Bronchial epithelial cell (primary cell): ENCODE measurements around the gene NRF1. TPM values are rescaled to one million over a fixed set of nuclear protein-coding genes. Genes with fewer than 3 reads are reported as not detected.
"Not testable (repeated sequence)": the region's sequence is repeated elsewhere in the genome, so short reads cannot be mapped to it uniquely, and the experiment has no call there.

Experiments used
- DNase-seq: peaks from one replicate; pipeline ENCODE4 v3.0.0-alpha.2; 2010; ENCODE audit warnings: low read depth
- FAIRE-seq: peaks from 2 replicates; lab custom pipeline; 2011; peaks lifted over from hg19 to GRCh38; lab: Jason Lieb, UNC
- H3K27me3 ChIP-seq: 2 replicates; pipeline ENCODE4 v1.5.1; 2011; ENCODE audit warnings: low read length; ENCODE audit not compliant: control insufficient read depth, insufficient read depth
- H3K36me3 ChIP-seq: 2 replicates; pipeline ENCODE4 v1.5.1; 2011; ENCODE audit warnings: low read length; ENCODE audit not compliant: control insufficient read depth, insufficient read depth
- H3K4me3 ChIP-seq: 2 replicates; pipeline ENCODE4 v1.5.1; 2011; ENCODE audit warnings: mild to moderate bottlenecking, low read depth, low read length, control low read depth
- total RNA-seq: library from RNA; depleted of rRNA; stranded (reverse); fragments of >200 nt; gene quantifications from 2 replicates; pipeline ENCODE4 v1.2.1, GENCODE V29; 2014
- TF ChIP-seq, protein P1 (sequence below): IDR thresholded peaks from 2 replicates; pipeline ENCODE4 v1.5.1; 2011; ENCODE audit warnings: mild to moderate bottlenecking, moderate library complexity, low read length, control low read depth, inconsistent platforms; ENCODE audit not compliant: insufficient read depth, severe bottlenecking

Gene NRF1
- total RNA-seq, 1 donor from 2014 or later: 12.1 TPM

DNA sequence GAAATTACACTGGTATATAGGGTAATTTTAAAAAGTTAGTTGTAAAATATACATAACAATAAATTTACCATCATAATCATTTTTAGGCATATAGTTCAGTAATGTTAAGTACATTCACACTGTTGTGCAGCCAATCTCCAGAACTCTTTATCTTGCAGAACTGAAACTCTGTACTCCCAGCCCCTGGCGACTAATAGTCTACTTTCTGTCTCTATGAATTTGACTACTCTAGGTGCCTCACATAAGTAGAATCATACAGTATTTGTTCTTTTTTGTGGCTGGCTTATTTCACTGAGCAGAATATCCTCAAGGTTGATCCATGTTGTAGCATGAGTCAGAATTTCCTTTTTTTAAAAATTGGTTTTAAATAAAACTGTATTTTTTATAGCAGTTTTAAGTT is 41.4 kb downstream of the NRF1 start:
- Histone ChIP-seq H3K27me3 (no peaks in the 10 kb centered on the region), H3K36me3 (peaks cover 3% of the 10 kb centered on the region), H3K4me3 (no peak overlapping the region)
- TF ChIP-seq, protein P1, sequence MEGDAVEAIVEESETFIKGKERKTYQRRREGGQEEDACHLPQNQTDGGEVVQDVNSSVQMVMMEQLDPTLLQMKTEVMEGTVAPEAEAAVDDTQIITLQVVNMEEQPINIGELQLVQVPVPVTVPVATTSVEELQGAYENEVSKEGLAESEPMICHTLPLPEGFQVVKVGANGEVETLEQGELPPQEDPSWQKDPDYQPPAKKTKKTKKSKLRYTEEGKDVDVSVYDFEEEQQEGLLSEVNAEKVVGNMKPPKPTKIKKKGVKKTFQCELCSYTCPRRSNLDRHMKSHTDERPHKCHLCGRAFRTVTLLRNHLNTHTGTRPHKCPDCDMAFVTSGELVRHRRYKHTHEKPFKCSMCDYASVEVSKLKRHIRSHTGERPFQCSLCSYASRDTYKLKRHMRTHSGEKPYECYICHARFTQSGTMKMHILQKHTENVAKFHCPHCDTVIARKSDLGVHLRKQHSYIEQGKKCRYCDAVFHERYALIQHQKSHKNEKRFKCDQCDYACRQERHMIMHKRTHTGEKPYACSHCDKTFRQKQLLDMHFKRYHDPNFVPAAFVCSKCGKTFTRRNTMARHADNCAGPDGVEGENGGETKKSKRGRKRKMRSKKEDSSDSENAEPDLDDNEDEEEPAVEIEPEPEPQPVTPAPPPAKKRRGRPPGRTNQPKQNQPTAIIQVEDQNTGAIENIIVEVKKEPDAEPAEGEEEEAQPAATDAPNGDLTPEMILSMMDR: no peak
- no peak for DNase-seq
- no peak for FAIRE-seq

DNA sequence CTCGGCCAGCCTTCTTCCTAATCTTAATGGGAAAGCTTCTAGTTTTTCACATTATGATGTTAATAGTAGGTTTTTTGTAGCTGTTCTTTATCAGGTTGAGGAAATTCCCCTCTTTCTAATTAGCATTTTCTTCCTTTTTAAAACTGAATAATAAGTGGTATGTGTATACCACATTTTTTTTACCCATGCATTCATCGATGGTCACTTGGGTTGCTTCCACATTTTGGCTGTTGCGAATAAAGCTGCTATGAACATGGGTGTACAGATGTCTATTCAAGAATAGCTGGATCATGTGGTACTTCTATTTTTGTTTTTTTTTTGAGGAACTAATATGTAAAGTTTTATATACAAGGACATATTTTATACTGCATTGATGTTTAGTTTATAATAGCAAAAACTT is 44.3 kb downstream of the NRF1 start:
- TF ChIP-seq, protein P1: no peak
- Histone ChIP-seq H3K27me3 (no peaks in the 10 kb centered on the region), H3K36me3 (peaks cover 4% of the 10 kb centered on the region), H3K4me3 (no peak overlapping the region)
- no peak for DNase-seq
- no peak for FAIRE-seq

DNA sequence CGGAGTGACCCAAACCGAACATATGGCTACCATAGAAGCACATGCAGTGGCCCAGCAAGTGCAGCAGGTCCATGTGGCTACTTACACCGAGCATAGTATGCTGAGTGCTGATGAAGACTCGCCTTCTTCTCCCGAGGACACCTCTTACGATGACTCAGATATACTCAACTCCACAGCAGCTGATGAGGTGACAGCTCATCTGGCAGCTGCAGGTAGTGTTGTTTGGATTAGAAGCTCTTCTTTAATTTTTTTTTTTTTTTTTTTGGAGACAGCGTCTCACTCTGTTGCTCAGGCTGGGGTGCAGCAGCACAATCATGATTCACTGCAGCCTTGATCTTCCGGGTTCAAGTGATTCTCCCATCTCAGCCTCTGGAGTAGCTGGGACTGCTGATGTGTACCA is 45.8 kb downstream of the NRF1 start:
- Histone ChIP-seq H3K4me3 (no peak overlapping the region), H3K27me3 (no peaks in the 10 kb centered on the region), H3K36me3 (peaks cover 6% of the 10 kb centered on the region)
- TF ChIP-seq, protein P1: no peak
- FAIRE-seq (no peak), DNase-seq (peak; percentile 81)

DNA sequence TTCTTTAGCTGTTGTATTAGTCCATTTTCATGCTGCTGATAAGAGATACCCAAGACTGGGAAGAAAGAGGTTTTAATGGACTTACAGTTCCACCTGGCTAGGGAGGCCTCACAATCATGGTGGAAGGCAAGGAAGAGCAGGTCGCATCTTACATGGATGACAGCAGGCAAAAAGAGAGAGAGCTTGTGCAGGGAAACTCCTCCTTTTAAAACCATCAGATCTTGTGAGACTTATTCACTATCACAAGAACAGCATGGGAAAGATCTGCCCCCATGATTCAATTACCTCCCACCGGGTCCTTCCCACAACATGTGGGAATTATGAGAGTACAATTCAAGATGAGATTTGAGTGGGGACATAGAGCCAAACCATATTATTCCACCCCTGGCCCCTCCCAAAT is 48.4 kb downstream of the NRF1 start:
- not testable (repeated sequence) for H3K4me3 ChIP-seq, H3K27me3 ChIP-seq, FAIRE-seq, DNase-seq, H3K36me3 ChIP-seq

DNA sequence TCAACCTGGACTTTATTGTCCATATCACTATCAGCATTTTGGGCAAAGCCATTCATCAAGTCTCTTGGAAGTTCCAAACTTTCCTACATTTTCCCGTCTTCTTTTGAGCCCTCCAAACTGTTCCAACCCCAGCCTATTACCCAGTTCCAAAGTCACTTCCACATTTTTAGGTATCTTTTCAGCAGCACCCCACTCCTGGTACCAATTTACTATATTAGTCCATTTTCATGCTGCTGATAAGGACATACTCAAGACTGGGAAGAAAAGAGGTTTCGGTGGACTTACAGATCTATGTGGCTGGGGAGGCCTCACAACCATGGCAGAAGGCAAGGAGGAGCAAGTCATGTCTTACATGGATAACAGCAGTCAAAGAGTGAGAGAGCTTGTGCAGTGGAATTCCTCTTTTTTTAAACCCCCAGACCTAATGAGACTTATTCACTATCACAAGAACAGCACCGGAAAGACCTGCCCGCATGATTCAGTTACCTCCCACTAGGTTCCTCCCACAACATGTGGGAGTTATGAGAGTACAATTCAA is 50.2 kb downstream of the NRF1 start:
- Histone ChIP-seq H3K36me3 (peaks cover 6% of the 10 kb centered on the region), H3K27me3 (no peaks in the 10 kb centered on the region), H3K4me3 (no peak overlapping the region)
- DNase-seq (no peak), FAIRE-seq (no peak)
- TF ChIP-seq, protein P1: no peak

DNA sequence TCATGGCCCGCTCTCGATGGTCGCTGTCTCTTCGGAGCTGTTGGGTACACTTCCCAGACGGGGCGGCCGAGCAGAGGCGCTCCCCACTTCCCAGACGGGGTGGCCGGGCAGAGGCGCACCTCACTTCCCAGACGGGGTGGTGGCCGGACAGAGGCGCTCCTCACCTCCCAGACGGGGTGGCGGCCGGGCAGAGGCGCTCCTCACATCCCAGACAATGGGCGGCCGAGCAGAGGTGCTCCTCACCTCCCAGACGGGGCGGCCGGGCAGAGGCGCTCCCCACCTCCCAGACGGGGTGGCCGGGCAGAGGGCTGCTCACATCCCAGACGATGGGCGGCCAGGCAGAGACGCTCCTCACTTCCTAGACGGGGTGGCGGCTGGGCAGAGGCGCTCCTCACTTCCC is 51.7 kb downstream of the NRF1 start:
- not testable (repeated sequence) for DNase-seq, H3K4me3 ChIP-seq, H3K27me3 ChIP-seq, FAIRE-seq, H3K36me3 ChIP-seq
